ENCODE data around the gene NPAS3.

Gene NPAS3

DNA sequence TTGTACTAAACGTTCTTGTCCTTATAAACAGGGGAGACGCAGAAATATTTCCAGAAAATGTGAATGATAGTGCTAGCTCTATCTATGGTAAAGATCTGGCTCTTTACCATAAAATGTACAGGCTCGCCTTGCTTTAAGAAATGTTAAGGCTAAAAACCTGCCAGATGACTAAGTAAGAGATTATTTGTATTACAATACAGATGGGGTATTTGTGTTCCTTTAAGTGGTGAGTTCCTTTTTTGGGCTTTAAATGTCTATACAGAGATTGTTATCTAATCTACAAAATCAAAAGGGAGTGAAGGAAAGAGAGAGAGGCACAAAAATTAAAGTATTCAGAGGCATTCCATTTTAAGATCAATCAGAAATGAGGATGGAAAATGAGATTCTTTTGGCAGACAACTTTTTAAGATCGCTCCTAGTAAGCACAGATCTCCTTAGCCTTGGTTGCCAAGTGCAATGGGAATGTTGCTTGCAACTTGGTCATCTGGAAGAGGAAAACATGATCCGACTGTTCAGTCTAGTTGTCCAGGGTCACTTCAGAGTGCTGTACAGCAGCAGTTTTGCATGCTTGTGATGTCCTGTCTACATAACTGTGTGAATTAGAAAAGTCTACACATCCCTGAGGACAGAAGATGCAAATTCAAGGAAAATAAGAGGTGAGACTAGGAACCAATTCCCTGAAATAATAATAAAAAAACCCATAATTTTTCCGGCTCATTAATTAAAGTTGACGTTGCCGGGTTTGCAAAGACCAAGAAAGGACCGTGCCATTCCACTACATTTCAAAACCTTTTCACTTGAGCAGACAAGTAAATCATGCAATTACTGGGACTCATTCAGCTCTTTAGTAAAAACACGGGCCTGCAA lies 631.4 kb downstream of the NPAS3 start:
- TF ChIP-seq GATA1 (IDR thresholded peaks at IDR 0.05; ENCODE audit: low read depth, low read length) = no peak
- no peak for TF ChIP-seq POLR2A (IDR thresholded peaks at IDR 0.05; ENCODE audit: low read length)
- DNase-seq = no peak

- TF ChIP-seq GATA1 (IDR thresholded peaks at IDR 0.05; ENCODE audit: low read depth, low read length) = no peak
- no peak for TF ChIP-seq POLR2A (IDR thresholded peaks at IDR 0.05; ENCODE audit: low read length)
- peak; percentile 2 to 48 for DNase-seq
Measured at GRCh38 chr14:33570694-33571310, 632.1 kb downstream of the NPAS3 start.

- TF ChIP-seq POLR2A (IDR thresholded peaks at IDR 0.05; ENCODE audit: low read length) (no peak), GATA1 (IDR thresholded peaks at IDR 0.05; ENCODE audit: low read depth, low read length) (no peak)
- no peak for DNase-seq
Measured at GRCh38 chr14:33573301-33573880, 634.7 kb downstream of the NPAS3 start.

DNA sequence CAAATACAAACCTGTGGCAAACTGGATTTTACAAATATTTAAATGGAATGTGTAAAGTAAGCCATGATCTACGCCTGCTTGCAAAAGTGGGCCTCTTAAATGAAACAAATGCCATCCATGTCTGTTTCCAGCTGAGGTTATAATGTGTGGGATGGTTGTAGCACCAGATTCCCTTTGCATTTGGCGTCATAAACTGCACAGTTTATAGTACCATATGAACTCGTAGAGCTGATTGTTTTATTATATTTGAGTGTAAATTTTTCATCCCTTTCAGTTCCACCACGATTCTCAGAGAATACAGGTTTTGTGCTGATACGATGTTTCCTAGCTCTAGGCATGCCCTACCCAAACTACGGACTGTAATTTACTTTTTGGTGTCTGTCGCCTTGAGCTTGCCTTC lies 637.3 kb downstream of the NPAS3 start:
- TF ChIP-seq GATA1 (IDR thresholded peaks at IDR 0.05; ENCODE audit: low read depth, low read length) (no peak), POLR2A (IDR thresholded peaks at IDR 0.05; ENCODE audit: low read length) (no peak)
- DNase-seq = no peak

DNA sequence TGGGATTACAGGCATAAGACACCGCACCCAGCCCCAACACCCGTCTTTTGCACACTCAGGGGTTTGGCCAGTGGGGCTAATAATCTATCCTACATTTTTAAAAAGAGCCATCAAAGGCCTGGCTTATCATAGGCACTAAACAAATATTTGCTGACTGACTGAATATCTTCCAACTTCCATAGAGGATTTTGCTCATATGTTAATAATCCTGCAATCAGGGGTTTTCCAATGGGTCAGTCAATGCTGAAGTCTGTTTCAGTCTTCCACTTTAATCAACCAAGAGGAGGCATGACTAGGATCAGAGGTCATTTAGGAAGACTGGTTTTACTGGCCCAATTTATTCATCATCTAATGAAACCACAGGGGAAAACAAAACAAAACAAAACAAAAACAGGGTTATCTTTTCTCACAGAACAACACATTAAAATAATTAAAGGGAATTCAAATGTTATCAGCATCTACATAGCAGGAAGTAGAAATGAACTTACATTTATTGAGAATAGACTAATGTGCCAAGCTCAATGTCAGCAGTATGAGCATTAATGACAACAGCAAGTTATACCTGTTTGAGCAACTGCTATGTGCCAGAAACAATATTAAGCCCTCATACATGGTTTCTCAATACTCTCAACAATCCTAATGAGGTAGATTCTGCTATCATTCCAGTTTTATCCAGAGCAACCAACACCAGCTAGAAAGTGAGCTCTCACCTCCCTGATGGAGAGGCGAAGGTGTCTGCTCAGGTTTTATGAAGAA lies 640.0 kb downstream of the NPAS3 start:
- TF ChIP-seq GATA1 (IDR thresholded peaks at IDR 0.05; ENCODE audit: low read depth, low read length) = no peak

GRCh38 chr14:33580231-33580749 lies 641.6 kb downstream of the NPAS3 start:
- DNase-seq = no peak
- TF ChIP-seq GATA1 (IDR thresholded peaks at IDR 0.05; ENCODE audit: low read depth, low read length) (no peak), POLR2A (IDR thresholded peaks at IDR 0.05; ENCODE audit: low read length) (no peak)

More for the DNA sequence above, 640.0 kb downstream of the NPAS3 start:
- no peak for DNase-seq

DNA sequence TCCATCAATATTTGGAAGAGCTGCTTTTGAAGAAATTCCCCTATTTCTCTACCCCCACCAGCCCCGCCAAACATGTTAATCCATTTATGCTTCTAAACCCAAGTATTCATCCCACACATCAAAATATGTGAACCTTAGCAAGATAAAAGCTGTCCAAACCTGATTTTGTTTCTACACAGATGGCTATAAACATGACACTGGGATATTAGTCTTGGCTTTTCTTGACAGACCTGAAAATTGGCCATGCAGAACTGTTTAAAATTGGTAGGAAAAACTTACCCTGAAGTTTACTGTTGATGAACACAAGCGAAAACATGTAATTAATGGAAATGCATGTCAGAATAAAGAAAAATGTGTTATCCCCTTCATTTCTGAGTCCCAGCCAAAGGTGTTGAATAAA lies 642.2 kb downstream of the NPAS3 start:
- DNase-seq = no peak
- TF ChIP-seq POLR2A (IDR thresholded peaks at IDR 0.05; ENCODE audit: low read length) (no peak), GATA1 (IDR thresholded peaks at IDR 0.05; ENCODE audit: low read depth, low read length) (no peak)

DNA sequence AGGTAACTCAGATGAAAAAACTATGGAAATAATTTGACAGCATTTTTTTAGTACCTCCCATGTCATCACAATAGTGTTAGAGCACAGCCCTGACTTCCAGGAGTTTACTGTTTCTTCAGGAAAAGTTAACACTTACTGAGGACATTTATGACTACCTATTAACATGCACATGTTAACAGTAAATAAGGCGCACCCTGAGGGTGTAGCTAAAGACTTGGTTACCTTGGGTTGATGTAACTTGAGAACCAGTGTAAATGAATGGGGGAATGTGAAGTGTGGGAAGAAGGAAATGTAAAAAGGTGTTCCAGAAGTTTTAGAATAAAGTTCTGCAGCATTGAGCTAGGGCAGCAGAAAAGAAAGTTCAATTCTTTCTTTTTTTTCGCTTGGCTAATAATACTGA lies 646.0 kb downstream of the NPAS3 start:
- TF ChIP-seq POLR2A (IDR thresholded peaks at IDR 0.05; ENCODE audit: low read length) (no peak), GATA1 (IDR thresholded peaks at IDR 0.05; ENCODE audit: low read depth, low read length) (no peak)
- DNase-seq = no peak

DNA sequence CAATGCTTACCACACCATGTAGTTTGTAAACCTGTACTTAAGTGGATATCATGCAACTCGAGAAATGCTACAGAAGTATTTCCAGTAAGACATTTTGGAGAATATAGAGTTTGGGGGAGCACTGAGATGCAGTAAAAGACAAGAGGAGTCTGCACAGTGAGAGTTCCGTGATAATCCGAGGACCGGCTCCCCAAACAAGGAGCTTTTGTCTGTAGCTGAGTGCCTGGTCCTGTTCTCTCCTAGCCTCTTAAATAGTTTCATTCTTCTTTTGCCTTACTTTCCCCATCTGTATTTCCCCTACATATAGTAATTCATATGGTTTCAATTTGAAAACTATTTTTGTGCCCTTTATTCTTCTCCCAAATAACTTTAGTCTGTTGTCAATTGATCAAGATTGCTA lies 648.1 kb downstream of the NPAS3 start:
- TF ChIP-seq GATA1 (IDR thresholded peaks at IDR 0.05; ENCODE audit: low read depth, low read length) (no peak), POLR2A (IDR thresholded peaks at IDR 0.05; ENCODE audit: low read length) (no peak)
- DNase-seq = no peak

DNA sequence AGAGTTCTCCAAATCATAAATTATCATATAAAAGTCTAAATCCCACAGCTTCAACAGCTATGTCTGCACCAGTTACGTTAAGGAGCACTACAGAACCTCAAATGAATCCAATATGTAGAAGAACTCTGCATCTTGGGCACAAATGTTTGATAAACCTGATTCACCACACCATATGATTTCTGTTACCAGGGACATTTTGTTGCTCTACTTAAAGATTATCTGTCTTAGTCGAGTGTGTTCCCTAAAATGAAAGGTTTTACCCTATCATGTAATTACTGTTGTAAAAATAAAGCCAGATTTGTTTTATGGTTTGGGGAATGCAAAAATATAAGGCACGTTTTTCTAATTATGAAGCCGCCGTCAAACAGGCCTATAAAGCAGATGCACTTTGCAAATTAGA lies 649.1 kb downstream of the NPAS3 start:
- DNase-seq = no peak
- TF ChIP-seq POLR2A (IDR thresholded peaks at IDR 0.05; ENCODE audit: low read length) (no peak), GATA1 (IDR thresholded peaks at IDR 0.05; ENCODE audit: low read depth, low read length) (no peak)

DNA sequence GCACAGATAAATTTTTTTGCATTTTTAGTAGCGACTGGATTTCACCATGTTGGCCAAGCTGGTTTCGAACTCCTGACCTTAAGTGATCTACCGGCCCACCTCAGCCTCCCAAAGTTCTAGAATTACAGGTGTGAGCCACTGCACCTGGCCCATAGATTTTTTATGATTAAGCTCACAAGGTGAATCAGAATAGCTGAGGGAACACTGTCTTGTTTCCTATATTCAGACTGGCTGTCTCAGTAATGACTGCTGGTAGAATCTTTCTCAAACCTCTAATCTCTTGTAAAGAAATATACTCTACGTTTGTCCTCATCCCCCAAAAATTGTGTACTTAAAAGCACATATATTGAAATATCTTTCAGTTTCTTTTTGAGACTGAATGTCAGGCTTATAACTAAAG lies 650.1 kb downstream of the NPAS3 start:
- TF ChIP-seq POLR2A (IDR thresholded peaks at IDR 0.05; ENCODE audit: low read length) (no peak), GATA1 (IDR thresholded peaks at IDR 0.05; ENCODE audit: low read depth, low read length) (no peak)
- no peak for DNase-seq

GRCh38 chr14:33589334-33589733 lies 650.7 kb downstream of the NPAS3 start:
- DNase-seq = no peak
- TF ChIP-seq GATA1 (IDR thresholded peaks at IDR 0.05; ENCODE audit: low read depth, low read length) (no peak), POLR2A (IDR thresholded peaks at IDR 0.05; ENCODE audit: low read length) (no peak)

DNA sequence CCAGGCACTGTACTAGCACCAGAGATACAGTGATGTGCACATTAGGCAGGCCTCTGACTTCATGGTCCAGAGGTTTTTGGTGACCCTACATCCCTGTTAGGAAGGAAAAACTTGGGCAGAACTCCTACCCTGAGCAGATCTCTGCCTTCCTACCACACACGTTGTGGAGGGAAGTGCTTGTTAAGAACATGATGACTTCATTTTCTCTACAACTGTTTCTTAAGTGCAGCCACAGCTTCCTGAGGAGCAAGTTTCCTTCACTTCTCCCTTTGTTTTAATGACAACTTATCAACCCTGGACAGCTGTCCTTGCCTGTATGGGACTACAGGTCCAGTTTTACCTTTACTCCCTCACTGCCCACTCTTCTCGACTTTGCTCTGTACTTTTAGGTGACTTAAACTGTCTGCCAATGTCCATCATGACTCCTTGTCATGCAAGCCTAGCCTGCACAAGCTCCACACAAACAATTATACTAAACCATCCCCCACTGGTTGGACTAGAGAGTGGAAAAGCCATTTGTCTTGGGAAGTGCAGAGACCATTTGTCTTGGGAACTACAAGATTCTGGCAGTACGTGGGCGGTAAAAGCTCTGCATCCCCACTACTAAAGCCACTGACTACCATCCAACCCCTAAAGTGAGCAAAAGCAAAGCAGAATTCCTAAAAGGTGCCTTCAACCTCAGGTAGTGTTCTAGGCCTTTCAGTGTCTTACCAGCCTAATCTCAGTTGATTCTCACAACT lies 652.4 kb downstream of the NPAS3 start:
- TF ChIP-seq POLR2A (IDR thresholded peaks at IDR 0.05; ENCODE audit: low read length) (no peak), GATA1 (IDR thresholded peaks at IDR 0.05; ENCODE audit: low read depth, low read length) (no peak)
- DNase-seq = no peak

Measured in erythroblast (primary cell).